ENCODE measurements around the gene AHCY.

DNA sequence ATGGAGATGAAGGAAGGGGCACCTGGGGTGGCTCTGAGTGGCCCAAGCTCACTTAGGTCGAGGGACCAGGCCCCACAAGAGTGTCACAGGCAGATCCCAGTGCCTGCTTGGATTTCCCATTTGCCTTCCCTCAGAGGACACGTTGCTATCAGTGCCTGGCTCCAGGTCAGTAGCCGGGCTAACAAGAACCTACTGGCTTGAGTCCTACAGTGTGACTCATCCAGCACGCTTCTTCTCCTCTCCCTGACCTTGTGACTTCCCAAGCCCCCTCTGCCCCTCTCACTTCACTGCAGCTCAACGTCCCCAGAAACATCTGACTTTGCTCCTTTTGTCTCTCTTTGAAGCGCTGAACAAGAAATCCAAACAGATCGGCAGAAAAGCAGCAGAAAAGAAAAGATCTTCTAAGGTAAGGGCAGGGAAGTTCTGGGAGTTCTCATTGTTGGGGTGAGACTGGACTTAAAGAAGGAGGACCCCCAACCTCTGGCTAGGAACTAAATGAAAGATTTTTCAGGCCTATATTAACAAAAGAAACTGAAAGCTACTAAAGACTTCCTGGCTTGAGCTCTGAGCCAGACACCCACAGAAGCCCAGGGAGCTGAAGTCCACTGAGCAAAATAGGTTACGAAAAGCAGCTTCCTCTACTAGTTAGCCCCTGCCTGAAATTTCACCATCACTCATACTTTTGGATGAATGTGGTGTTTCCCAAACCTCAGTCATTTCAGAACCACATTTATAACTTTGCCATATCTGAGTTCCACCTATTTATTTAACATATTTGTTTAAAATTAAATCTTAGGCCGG is 40.5 kb downstream of the AHCY start:
- TF ChIP-seq POLR2AphosphoS5 (IDR thresholded peaks at IDR 0.05; ENCODE audit: low read depth, low read length), result no peak
- TF ChIP-seq, protein P1, sequence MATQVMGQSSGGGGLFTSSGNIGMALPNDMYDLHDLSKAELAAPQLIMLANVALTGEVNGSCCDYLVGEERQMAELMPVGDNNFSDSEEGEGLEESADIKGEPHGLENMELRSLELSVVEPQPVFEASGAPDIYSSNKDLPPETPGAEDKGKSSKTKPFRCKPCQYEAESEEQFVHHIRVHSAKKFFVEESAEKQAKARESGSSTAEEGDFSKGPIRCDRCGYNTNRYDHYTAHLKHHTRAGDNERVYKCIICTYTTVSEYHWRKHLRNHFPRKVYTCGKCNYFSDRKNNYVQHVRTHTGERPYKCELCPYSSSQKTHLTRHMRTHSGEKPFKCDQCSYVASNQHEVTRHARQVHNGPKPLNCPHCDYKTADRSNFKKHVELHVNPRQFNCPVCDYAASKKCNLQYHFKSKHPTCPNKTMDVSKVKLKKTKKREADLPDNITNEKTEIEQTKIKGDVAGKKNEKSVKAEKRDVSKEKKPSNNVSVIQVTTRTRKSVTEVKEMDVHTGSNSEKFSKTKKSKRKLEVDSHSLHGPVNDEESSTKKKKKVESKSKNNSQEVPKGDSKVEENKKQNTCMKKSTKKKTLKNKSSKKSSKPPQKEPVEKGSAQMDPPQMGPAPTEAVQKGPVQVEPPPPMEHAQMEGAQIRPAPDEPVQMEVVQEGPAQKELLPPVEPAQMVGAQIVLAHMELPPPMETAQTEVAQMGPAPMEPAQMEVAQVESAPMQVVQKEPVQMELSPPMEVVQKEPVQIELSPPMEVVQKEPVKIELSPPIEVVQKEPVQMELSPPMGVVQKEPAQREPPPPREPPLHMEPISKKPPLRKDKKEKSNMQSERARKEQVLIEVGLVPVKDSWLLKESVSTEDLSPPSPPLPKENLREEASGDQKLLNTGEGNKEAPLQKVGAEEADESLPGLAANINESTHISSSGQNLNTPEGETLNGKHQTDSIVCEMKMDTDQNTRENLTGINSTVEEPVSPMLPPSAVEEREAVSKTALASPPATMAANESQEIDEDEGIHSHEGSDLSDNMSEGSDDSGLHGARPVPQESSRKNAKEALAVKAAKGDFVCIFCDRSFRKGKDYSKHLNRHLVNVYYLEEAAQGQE (IDR thresholded peaks at IDR 0.05; ENCODE audit: insufficient read depth in 1 of 2, low read depth in 2 of 2, low read length in 2 of 2), result no peak
- no peak for TF ChIP-seq TAF1 (IDR thresholded peaks at IDR 0.05; ENCODE audit: borderline replicate concordance, insufficient read depth, low read length)
- no peak for TF ChIP-seq SIN3A (IDR thresholded peaks at IDR 0.05; ENCODE audit: borderline replicate concordance, insufficient read depth, low read length)
